Measurements from ENCODE around the gene SOAT2.

GRCh38 chr12:53057816-53058500, 45.3 kb upstream of the SOAT2 start:
- TF ChIP-seq CTCF (IDR thresholded peaks at IDR 0.05) (no peak), POLR2A (IDR thresholded peaks at IDR 0.05) (no peak)
